Measurements from ENCODE around the gene APOBEC3G. TPM values are rescaled to one million over a fixed set of nuclear protein-coding genes. Genes with fewer than 3 reads are reported as not detected.
A peak's percentile ranks its signal among the peaks of the same experiment; 100 is the strongest.

The APOBEC3G gene
- total RNA-seq, 1 donor from 2014 or later = 5.5 TPM

- TF ChIP-seq CTCF (conservative IDR thresholded peaks at IDR 0.05; ENCODE audit: low read depth, low read length) = peak; percentile 73
- no peak for DNase-seq (ENCODE audit: low read depth)
- H3K4me3 ChIP-seq (ENCODE audit: low read depth, low read length) = no peak overlapping the region
Measured at GRCh38 chr22:39117585-39118191, 40.6 kb downstream of the APOBEC3G start.

GRCh38 chr22:39120983-39121382, 43.9 kb downstream of the APOBEC3G start:
- TF ChIP-seq CTCF (conservative IDR thresholded peaks at IDR 0.05; ENCODE audit: low read depth, low read length) = no peak
- no peak for DNase-seq (ENCODE audit: low read depth)
- H3K4me3 ChIP-seq (ENCODE audit: low read depth, low read length) = no peak overlapping the region

GRCh38 chr22:39122772-39123470, 45.8 kb downstream of the APOBEC3G start:
- no peak for TF ChIP-seq CTCF (conservative IDR thresholded peaks at IDR 0.05; ENCODE audit: low read depth, low read length)
- no peak for DNase-seq (ENCODE audit: low read depth)
- no peak overlapping the region for H3K4me3 ChIP-seq (ENCODE audit: low read depth, low read length)

GRCh38 chr22:39123751-39124581, 46.9 kb downstream of the APOBEC3G start:
- no peak overlapping the region for H3K4me3 ChIP-seq (ENCODE audit: low read depth, low read length)
- no peak for TF ChIP-seq CTCF (conservative IDR thresholded peaks at IDR 0.05; ENCODE audit: low read depth, low read length)
- DNase-seq (ENCODE audit: low read depth) = no peak

- TF ChIP-seq CTCF (conservative IDR thresholded peaks at IDR 0.05; ENCODE audit: low read depth, low read length) = no peak
- DNase-seq (ENCODE audit: low read depth) = no peak
Measured at GRCh38 chr22:39125622-39126021, 48.5 kb downstream of the APOBEC3G start.

GRCh38 chr22:39128508-39128907, 51.4 kb downstream of the APOBEC3G start:
- no peak for DNase-seq (ENCODE audit: low read depth)
- no peak overlapping the region for H3K4me3 ChIP-seq (ENCODE audit: low read depth, low read length)
- TF ChIP-seq CTCF (conservative IDR thresholded peaks at IDR 0.05; ENCODE audit: low read depth, low read length) = no peak

More at GRCh38 chr22:39125622-39126021, 48.5 kb downstream of the APOBEC3G start:
- H3K4me3 ChIP-seq (ENCODE audit: low read depth, low read length) = no peak overlapping the region
